Measurements from ENCODE around the gene MCM3AP. TPM values are rescaled to one million over a fixed set of nuclear protein-coding genes. Genes with fewer than 3 reads are reported as not detected.

MCM3AP gene
- total RNA-seq, 2 experiments from 2014 or later: 94.3 to 96.5 TPM

GRCh38 chr21:46317710-46318463, 32.5 kb upstream of the MCM3AP start:
- DNase-seq (no peak), ATAC-seq (ENCODE audit: poor library complexity) (no peak)
- POLR2A ChIA-PET: no interaction called here
- intact Hi-C loops (cut with DNase I, micrococcal nuclease): no loop called here
- H3K9me3 ChIP-seq (ENCODE audit: control insufficient read depth in 1 of 2, insufficient read depth in 1 of 2, low read length in 2 of 2): no peaks in the 10 kb centered on the region
- CTCF ChIA-PET: no interaction called here
- no peaks in the 10 kb centered on the region for H3K36me3 Mint-ChIP-seq (ENCODE audit: low read depth)
- no peak overlapping the region for H3K4me3 ChIP-seq (ENCODE audit: low read length)
- no peak for TF ChIP-seq CTCF (IDR thresholded peaks at IDR 0.05)
- H3K4me1 ChIP-seq (ENCODE audit: insufficient read depth, low read length): peaks cover 14% of the 10 kb centered on the region
- H3K4me3 Mint-ChIP-seq: no peak overlapping the region
- peaks cover 20% of the 10 kb centered on the region for H3K4me1 Mint-ChIP-seq (ENCODE audit: low read depth)
- H3K27ac ChIP-seq (ENCODE audit: low read depth in 1 of 2, low read length in 2 of 2): no peak overlapping the region
- no peaks in the 10 kb centered on the region for H3K36me3 ChIP-seq (ENCODE audit: insufficient read depth, low read length)
- H3K9me3 Mint-ChIP-seq: no peaks in the 10 kb centered on the region
- no peak overlapping the region for H3K27ac Mint-ChIP-seq
- no peaks in the 10 kb centered on the region for H3K27me3 Mint-ChIP-seq
- no peaks in the 10 kb centered on the region for H3K27me3 ChIP-seq (ENCODE audit: control insufficient read depth in 1 of 2, insufficient read depth in 2 of 2, low read length in 2 of 2)

GRCh38 chr21:46316708-46317324, 31.4 kb upstream of the MCM3AP start:
- H3K36me3 Mint-ChIP-seq (ENCODE audit: low read depth): no peaks in the 10 kb centered on the region
- ATAC-seq (ENCODE audit: poor library complexity) (no peak), DNase-seq (no peak)
- H3K27me3 Mint-ChIP-seq: no peaks in the 10 kb centered on the region
- Histone ChIP-seq H3K4me3 (ENCODE audit: low read length) (no peak overlapping the region), H3K27me3 (ENCODE audit: control insufficient read depth in 1 of 2, insufficient read depth in 2 of 2, low read length in 2 of 2) (no peaks in the 10 kb centered on the region), H3K4me1 (ENCODE audit: insufficient read depth, low read length) (peaks cover 3% of the 10 kb centered on the region), H3K27ac (ENCODE audit: low read depth in 1 of 2, low read length in 2 of 2) (no peak overlapping the region), H3K36me3 (ENCODE audit: insufficient read depth, low read length) (no peaks in the 10 kb centered on the region), H3K9me3 (ENCODE audit: control insufficient read depth in 1 of 2, insufficient read depth in 1 of 2, low read length in 2 of 2) (no peaks in the 10 kb centered on the region)
- POLR2A ChIA-PET: no interaction called here
- H3K9me3 Mint-ChIP-seq: no peaks in the 10 kb centered on the region
- no peak for TF ChIP-seq CTCF (IDR thresholded peaks at IDR 0.05)
- CTCF ChIA-PET: no interaction called here
- H3K4me3 Mint-ChIP-seq: no peak overlapping the region
- no peak overlapping the region for H3K27ac Mint-ChIP-seq
- intact Hi-C loops (cut with DNase I, micrococcal nuclease): no loop called here
- H3K4me1 Mint-ChIP-seq (ENCODE audit: low read depth): peaks cover 14% of the 10 kb centered on the region

- intact Hi-C loops (cut with DNase I, micrococcal nuclease): no loop called here
- POLR2A ChIA-PET: no interaction called here
- H3K27me3 Mint-ChIP-seq: no peaks in the 10 kb centered on the region
- TF ChIP-seq CTCF (IDR thresholded peaks at IDR 0.05): no peak
- no peaks in the 10 kb centered on the region for H3K36me3 Mint-ChIP-seq (ENCODE audit: low read depth)
- peaks cover 0 to 3% of the 10 kb centered on the region in 2 experiments for H3K9me3 ChIP-seq (ENCODE audit: control insufficient read depth in 1 of 2, insufficient read depth in 1 of 2, low read length in 2 of 2)
- DNase-seq: no peak
- ATAC-seq (ENCODE audit: poor library complexity): no peak
- no peak overlapping the region for H3K4me3 ChIP-seq (ENCODE audit: low read length)
- H3K27ac ChIP-seq (ENCODE audit: low read depth in 1 of 2, low read length in 2 of 2): no peak overlapping the region
- CTCF ChIA-PET: interaction anchor here (0.7 kb wide), 1 partner anchor 30 kb away, joined by 3 read pairs; no protein-coding TSS in a partner anchor
- H3K27me3 ChIP-seq (ENCODE audit: control insufficient read depth in 1 of 2, insufficient read depth in 2 of 2, low read length in 2 of 2): no peaks in the 10 kb centered on the region
- no peak overlapping the region for H3K4me3 Mint-ChIP-seq
- H3K4me1 Mint-ChIP-seq (ENCODE audit: low read depth): no peaks in the 10 kb centered on the region
- H3K9me3 Mint-ChIP-seq: no peaks in the 10 kb centered on the region
- no peaks in the 10 kb centered on the region for H3K36me3 ChIP-seq (ENCODE audit: insufficient read depth, low read length)
- no peak overlapping the region for H3K27ac Mint-ChIP-seq
- no peaks in the 10 kb centered on the region for H3K4me1 ChIP-seq (ENCODE audit: insufficient read depth, low read length)
Observed at GRCh38 chr21:46314441-46315020, 29.1 kb upstream of the MCM3AP start.

Measured in CD4-positive, alpha-beta T cell (primary cell).